GM12873 (cell line): ENCODE measurements around the gene TSHZ2.

ENCODE experiments used
- CTCF ChIP-seq: IDR thresholded peaks from 2 replicates; pipeline ENCODE4 v1.5.1; 2012; ENCODE audit warnings: low read depth, mild to moderate bottlenecking, moderate library complexity, low read length, control low read depth; ENCODE audit not compliant: insufficient read depth; ENCODE audit errors: missing control alignments

TSHZ2 gene

DNA sequence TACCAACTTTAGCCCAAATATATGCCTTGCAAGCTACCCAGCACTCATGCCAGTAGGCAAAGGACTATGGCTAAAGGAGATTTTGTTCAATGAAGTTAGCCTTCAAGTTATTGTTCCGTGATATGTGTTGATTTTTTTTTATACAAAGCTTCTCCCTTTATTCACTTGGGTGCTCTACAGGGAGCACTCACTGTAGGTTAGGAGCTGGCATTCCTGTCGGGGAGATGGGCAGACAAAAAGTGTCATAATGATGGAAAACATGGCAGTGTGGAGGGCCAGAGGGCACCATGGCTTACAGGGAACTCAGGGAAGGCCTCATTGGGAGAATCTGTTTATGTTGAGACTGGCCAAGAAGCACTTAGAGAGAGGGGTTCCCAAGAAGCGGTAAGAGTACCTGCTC lies 292.4 kb downstream of the TSHZ2 start:
- TF ChIP-seq CTCF: no peak

GRCh38 chr20:53265304-53265875 lies 293.2 kb downstream of the TSHZ2 start:
- no peak for TF ChIP-seq CTCF

DNA sequence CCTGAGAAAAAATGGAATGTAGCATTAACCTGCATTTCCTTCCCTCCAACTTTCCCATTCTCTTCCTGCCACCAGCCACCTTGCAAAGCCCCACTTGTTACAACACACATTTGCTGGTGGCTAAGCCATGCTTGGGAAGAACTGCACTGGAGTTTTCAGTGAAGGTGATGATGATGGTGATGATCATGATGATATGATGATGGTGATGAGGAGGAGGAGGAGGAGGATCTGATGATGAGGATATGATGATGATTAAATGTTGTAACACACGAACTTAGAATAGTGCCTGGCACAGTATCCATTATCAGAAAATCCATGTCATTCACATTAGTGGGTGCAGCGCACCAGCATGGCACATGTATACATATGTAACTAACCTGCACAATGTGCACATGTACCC lies 297.2 kb downstream of the TSHZ2 start:
- TF ChIP-seq CTCF: no peak

DNA sequence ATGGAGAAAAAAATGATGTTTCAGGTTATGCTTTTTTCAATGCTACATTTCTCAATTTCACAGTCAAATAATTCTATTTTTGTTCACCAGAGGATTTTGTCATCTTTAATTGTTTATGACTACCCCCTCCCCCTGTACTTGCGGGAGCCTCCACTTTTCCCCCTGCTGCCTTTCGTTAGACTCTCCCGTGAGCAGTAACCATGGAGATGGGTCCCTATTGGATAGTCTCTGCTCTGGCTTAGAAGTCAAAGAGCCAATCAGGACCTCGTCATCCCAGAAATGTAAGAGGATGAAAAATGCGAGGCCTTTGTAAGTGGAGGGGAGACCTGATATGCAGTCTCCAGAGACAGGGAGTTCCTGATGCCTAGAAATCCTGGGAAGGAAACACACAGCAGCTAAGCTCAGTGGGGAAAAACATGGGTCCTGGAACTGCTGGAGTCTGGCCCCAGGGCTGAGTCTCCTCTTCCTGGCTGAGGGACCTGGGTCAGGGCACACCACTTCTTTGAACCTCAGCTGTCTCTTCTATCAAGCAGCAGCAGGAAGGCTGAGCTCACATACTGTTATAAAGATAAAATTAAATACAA lies 298.7 kb downstream of the TSHZ2 start:
- no peak for TF ChIP-seq CTCF

DNA sequence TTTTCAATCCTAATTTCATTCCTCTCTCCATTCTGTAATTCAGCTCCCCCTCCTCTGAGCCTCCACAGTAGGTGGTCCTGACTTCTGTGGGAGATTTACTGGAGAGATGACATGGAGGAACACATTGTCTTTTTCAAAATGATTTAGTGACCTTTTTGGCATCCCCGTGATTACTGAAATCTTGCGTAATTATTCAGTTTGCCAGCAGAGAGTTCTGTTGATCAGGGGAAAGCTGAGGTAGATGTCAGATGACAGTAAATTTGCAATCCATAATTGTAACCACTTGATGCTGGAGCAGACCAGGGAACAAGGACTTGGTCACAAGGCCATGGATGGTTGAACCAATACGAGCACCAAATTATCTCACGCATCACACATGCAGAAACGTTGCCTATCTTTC lies 302.2 kb downstream of the TSHZ2 start:
- no peak for TF ChIP-seq CTCF

DNA sequence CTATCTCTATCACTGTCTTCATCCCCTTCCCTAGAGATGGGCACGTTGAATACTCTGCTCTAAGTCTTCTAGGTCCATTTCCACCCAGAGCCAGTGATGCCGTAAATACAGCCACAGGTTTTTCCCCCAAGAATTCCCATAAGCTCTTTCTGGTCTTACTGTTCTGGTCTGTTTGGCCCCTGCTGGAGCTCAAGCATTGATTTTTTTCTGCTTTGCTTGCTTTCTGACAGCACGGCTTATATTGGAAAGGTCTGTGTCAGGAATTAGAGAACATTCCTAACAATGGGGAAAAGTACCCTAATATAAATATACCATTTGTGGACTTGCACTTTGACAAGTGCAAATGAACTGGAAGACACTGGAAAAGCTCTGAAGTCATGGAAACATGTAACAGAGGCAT lies 302.6 kb downstream of the TSHZ2 start:
- no peak for TF ChIP-seq CTCF

DNA sequence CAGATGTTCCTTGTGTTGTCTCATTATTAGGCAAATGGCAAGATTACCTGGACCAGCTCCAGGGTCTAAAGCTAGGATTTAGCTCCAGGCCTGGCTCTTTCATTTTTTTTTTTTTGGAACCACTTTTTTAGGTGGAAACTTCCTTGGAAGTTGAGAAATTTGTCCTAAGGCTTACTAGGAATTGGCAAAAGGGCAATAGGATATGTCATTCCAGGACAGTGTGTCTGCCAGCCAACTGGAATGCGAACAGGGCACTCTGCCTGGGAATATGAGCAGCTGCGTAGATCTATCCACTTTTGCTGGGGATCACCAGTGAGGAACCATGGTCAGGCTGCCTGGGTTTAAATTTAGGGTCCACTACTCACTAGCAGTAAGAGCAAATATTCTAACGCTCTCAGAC lies 304.0 kb downstream of the TSHZ2 start:
- TF ChIP-seq CTCF: no peak
